GM23248 (cell line): Measurements from ENCODE around the gene NLRC5. TPM values are rescaled to one million over a fixed set of nuclear protein-coding genes. Genes with fewer than 3 reads are reported as not detected.

Experiments
- DNase-seq: peaks from one replicate; pipeline ENCODE4 v3.0.0-alpha.2; 2015
- H2AFZ ChIP-seq: fragments of 200-600 bp; sonication (generic); 2 replicates; pipeline ENCODE4 v1.6.1; 2016; ENCODE audit warnings: antibody characterized with exemption
- H3F3A ChIP-seq: fragments of 200-600 bp; sonication (generic); 2 replicates; pipeline ENCODE4 v1.6.1; 2016; ENCODE audit warnings: mild to moderate bottlenecking, antibody characterized with exemption, mixed run types; ENCODE audit not compliant: insufficient read depth
- H3K27ac ChIP-seq: fragments of 200-600 bp; sonication (generic); 2 replicates; pipeline ENCODE4 v1.5.1; 2016; ENCODE audit warnings: mild to moderate bottlenecking
- H3K27me3 ChIP-seq: fragments of 200-600 bp; sonication (generic); replicated peaks from 2 replicates; pipeline ENCODE4 v1.6.1; 2016; ENCODE audit warnings: mild to moderate bottlenecking; ENCODE audit not compliant: insufficient read depth
- H3K36me3 ChIP-seq: fragments of 200-600 bp; sonication (generic); 2 replicates; pipeline ENCODE4 v1.6.1; 2016; ENCODE audit warnings: low read depth, mild to moderate bottlenecking
- H3K4me1 ChIP-seq: fragments of 200-600 bp; sonication (generic); 2 replicates; pipeline ENCODE4 v1.6.1; 2016; ENCODE audit warnings: mild to moderate bottlenecking; ENCODE audit not compliant: insufficient read depth
- H3K4me2 ChIP-seq: fragments of 200-600 bp; sonication (generic); one replicate; pipeline ENCODE4 v1.6.1; 2016; ENCODE audit warnings: mild to moderate bottlenecking; ENCODE audit not compliant: unreplicated experiment
- H3K4me3 ChIP-seq: fragments of 200-600 bp; sonication (generic); 2 replicates; pipeline ENCODE4 v1.5.1; 2016; ENCODE audit warnings: mild to moderate bottlenecking
- H3K79me2 ChIP-seq: fragments of 200-600 bp; sonication (generic); 2 replicates; pipeline ENCODE4 v1.6.1; 2016; ENCODE audit warnings: mild to moderate bottlenecking; ENCODE audit not compliant: insufficient read depth
- H3K9ac ChIP-seq: fragments of 200-600 bp; sonication (generic); 2 replicates; pipeline ENCODE4 v1.6.1; 2016; ENCODE audit warnings: mild to moderate bottlenecking
- H3K9me2 ChIP-seq: fragments of 200-600 bp; sonication (generic); 2 replicates; pipeline ENCODE4 v1.6.1; 2016; ENCODE audit warnings: mixed run types, mild to moderate bottlenecking, moderate library complexity; ENCODE audit not compliant: insufficient read depth
- H3K9me3 ChIP-seq: fragments of 200-600 bp; sonication (generic); one replicate; pipeline ENCODE4 v1.6.1; 2017; ENCODE audit warnings: low read depth
- H4K20me1 ChIP-seq: fragments of 200-600 bp; sonication (generic); 2 replicates; pipeline ENCODE4 v1.6.0; 2016; ENCODE audit not compliant: insufficient read depth
- EZH2 ChIP-seq: fragments of 200-600 bp; sonication (generic); IDR thresholded peaks from 2 replicates; pipeline ENCODE4 v1.6.1; 2018; ENCODE audit warnings: antibody characterized with exemption, mild to moderate bottlenecking; ENCODE audit not compliant: insufficient read depth, poor library complexity, severe bottlenecking
- EZH2phosphoT487 ChIP-seq: fragments of 200-600 bp; sonication (generic); IDR thresholded peaks from 2 replicates; pipeline ENCODE4 v1.6.1; 2018; ENCODE audit warnings: antibody characterized with exemption, moderate library complexity, mild to moderate bottlenecking, low read depth; ENCODE audit not compliant: insufficient read depth
- WGBS, 2 experiments: methylation state at CpG; one replicate each; pipeline ENCODE4 v1.1.6; 2015 to 2017; ENCODE audit warnings: low lambda C conversion rate in 2 of 2, low coverage in 1 of 2; ENCODE audit errors: missing lambda C conversion rate in 2 of 2; 5-methylcytosine and 5-hydroxymethylcytosine counted together
- in situ Hi-C: fragments of 300-500 bp; cut with MboI; formaldehyde crosslinking; loops from 2 replicates; pipeline ENCODE4 v1.15.0; 2020
- polyA plus RNA-seq: library from polyadenylated mRNA; unstranded; fragments of >200 nt; fragmentation: Nextera tagmentation; extraction: Ambion mirVana; gene quantifications from 2 replicates; pipeline ENCODE4 v1.2.1, GENCODE V29; 2016
- total RNA-seq: library from RNA; depleted of rRNA; stranded (reverse); fragments of >200 nt; shearing (Covaris generic); gene quantifications from 2 replicates; pipeline ENCODE4 v1.2.3, GENCODE V29; 2014

Gene NLRC5
- total and polyA plus RNA-seq, 2 experiments from 2014 or later, result 10.6 to 17.1 TPM

DNA sequence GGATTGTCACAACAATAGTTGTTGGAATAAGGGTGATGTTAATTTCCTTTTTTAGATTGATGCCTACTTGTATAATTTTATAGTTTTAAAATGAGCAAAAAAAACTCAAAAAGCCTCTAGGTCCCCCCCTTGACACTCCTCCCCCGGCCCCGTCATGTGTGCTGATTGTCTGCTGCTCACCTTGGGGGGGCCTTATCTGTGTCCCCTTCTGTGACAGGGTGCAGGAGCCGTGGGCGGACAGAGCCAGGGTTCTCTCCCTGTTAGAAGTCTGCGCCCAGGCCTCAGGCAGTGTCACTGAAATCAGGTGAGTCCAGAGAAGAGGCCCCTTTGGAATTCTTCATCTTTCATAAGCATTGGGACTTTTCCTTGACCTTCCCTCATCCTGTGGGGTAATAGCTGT is 75.6 kb downstream of the NLRC5 start:
- Histone ChIP-seq H3K4me2 (no peak overlapping the region), H3K36me3 (no peaks in the 10 kb centered on the region), H2AFZ (no peak overlapping the region), H3K27ac (no peak overlapping the region), H3K4me1 (peaks cover 11% of the 10 kb centered on the region), H3K79me2 (no peaks in the 10 kb centered on the region), H3K9ac (no peak overlapping the region), H4K20me1 (no peaks in the 10 kb centered on the region), H3K4me3 (no peak overlapping the region), H3F3A (peaks cover 8% of the 10 kb centered on the region), H3K9me2 (no peaks in the 10 kb centered on the region), H3K27me3 (no peaks in the 10 kb centered on the region), H3K9me3 (no peaks in the 10 kb centered on the region)
- WGBS, 2 experiments, result 96 to 98% methylated on average over 5 of the region's 5 CpGs
- no peak for DNase-seq
- TF ChIP-seq EZH2 (no peak), EZH2phosphoT487 (no peak)
- in situ Hi-C loops, result no loop called here

DNA sequence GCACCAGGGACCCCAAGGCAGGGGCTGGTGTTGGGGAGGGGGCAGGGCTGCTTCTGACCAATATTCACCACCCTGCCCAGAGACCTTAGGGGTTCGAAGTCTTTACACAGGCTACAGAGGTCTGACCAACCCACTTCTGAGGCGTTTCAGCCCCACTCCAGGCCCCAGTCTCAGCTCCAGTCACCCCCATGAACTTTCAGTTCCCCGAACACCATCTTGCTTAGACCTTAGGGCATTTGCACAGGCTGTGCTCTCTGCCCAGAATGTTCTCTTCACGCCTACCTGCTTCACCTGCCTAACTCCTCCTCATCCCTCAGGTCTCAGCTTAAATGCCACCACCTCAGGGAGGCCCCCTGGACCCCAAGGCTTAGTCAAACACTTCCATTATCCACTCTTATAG is 77.3 kb downstream of the NLRC5 start:
- H3K27ac ChIP-seq, result no peak overlapping the region
- H3K9me2 ChIP-seq, result no peaks in the 10 kb centered on the region
- no peak for TF ChIP-seq EZH2
- TF ChIP-seq EZH2phosphoT487, result no peak
- DNase-seq, result no peak
- H2AFZ ChIP-seq, result no peak overlapping the region
- H3K36me3 ChIP-seq, result no peaks in the 10 kb centered on the region
- no peak overlapping the region for H3K4me3 ChIP-seq
- 93 to 96% methylated on average over 4 of the region's 4 CpGs for WGBS, 2 experiments
- H3K27me3 ChIP-seq, result no peaks in the 10 kb centered on the region
- no peaks in the 10 kb centered on the region for H3K9me3 ChIP-seq
- H3K4me1 ChIP-seq, result peaks cover 1% of the 10 kb centered on the region
- no peaks in the 10 kb centered on the region for H3K79me2 ChIP-seq
- H3K9ac ChIP-seq, result no peak overlapping the region
- no peak overlapping the region for H3K4me2 ChIP-seq
- in situ Hi-C loops, result no loop called here
- H3F3A ChIP-seq, result peaks cover 8% of the 10 kb centered on the region
- H4K20me1 ChIP-seq, result no peaks in the 10 kb centered on the region

DNA sequence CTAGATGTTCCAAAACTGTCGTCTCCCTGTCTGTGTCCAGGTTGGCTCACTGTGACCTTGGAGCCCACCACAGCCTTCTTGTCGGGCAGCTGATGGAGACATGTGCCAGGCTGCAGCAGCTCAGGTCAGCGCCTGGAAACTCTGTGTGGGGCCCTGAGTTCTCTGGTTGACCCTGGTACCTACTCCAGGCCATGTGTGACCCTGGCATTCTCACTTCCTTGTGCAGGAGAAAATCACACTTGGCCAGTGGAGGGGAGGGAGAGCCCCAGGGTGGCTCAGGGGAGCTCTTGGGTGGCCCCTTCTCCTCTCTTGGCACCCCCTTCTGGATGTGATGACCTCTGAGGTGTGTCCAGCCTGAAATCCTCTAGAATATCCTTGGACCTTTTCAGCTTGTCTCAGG is 78.0 kb downstream of the NLRC5 start:
- no peak overlapping the region for H3K4me3 ChIP-seq
- H3K9me2 ChIP-seq, result no peaks in the 10 kb centered on the region
- no peaks in the 10 kb centered on the region for H3K79me2 ChIP-seq
- no peak for DNase-seq
- no peak overlapping the region for H3K4me2 ChIP-seq
- no peaks in the 10 kb centered on the region for H3K36me3 ChIP-seq
- no peaks in the 10 kb centered on the region for H4K20me1 ChIP-seq
- peaks cover 8% of the 10 kb centered on the region; the same call in 1 of the 2 replicates for H3F3A ChIP-seq
- TF ChIP-seq EZH2phosphoT487 (no peak), EZH2 (no peak)
- H3K4me1 ChIP-seq, result peaks cover 6% of the 10 kb centered on the region
- no peaks in the 10 kb centered on the region for H3K27me3 ChIP-seq
- 95 to 97% methylated on average over 3 of the region's 3 CpGs for WGBS, 2 experiments
- H2AFZ ChIP-seq, result no peak overlapping the region
- no peak overlapping the region for H3K9ac ChIP-seq
- in situ Hi-C loops, result no loop called here
- H3K27ac ChIP-seq, result no peak overlapping the region
- H3K9me3 ChIP-seq, result no peaks in the 10 kb centered on the region

DNA sequence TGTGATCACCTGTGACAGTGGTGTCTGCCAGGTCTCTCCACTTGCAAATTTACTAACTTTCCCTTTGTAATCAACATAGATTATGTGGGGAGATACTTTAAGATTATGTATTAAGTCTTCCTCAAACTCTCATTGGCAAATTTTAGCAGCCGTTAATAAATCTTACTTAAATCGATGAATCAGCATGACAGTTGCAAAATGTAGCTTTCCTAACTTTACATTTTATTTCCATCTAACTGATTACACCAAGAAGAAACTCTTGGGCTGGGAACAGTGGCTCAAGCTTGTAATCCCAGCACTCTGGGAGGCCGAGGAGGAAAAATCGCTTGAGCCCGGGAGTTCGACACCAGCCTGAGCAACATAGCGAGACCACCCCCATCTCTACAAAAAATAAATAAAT is 79.7 kb downstream of the NLRC5 start:
- no peak for DNase-seq
- no peak overlapping the region for H3K27ac ChIP-seq
- no peak overlapping the region for H3K4me2 ChIP-seq
- H3K4me3 ChIP-seq, result no peak overlapping the region
- 97 to 98% methylated on average over 7 of the region's 7 CpGs for WGBS, 2 experiments
- no peaks in the 10 kb centered on the region for H3K36me3 ChIP-seq
- H3F3A ChIP-seq, result peaks cover 9% of the 10 kb centered on the region; the same call in 1 of the 2 replicates
- no peaks in the 10 kb centered on the region for H3K79me2 ChIP-seq
- H2AFZ ChIP-seq, result no peak overlapping the region
- in situ Hi-C loops, result no loop called here
- no peak overlapping the region for H3K9ac ChIP-seq
- no peaks in the 10 kb centered on the region for H3K27me3 ChIP-seq
- TF ChIP-seq EZH2, result no peak
- TF ChIP-seq EZH2phosphoT487, result no peak
- H3K4me1 ChIP-seq, result peaks cover 7% of the 10 kb centered on the region
- no peaks in the 10 kb centered on the region for H4K20me1 ChIP-seq
- no peaks in the 10 kb centered on the region for H3K9me3 ChIP-seq
- H3K9me2 ChIP-seq, result no peaks in the 10 kb centered on the region
